ENCODE measurements around the gene CNTN1. TPM values are rescaled to one million over a fixed set of nuclear protein-coding genes. Genes with fewer than 3 reads are reported as not detected.

CNTN1 gene
- total and polyA plus RNA-seq, 10 of the 15 experiments (the other 5 are each of a cell fraction or from before 2014, with no cell fraction given), result 0.06 to 0.14 TPM; not detected in 8

DNA sequence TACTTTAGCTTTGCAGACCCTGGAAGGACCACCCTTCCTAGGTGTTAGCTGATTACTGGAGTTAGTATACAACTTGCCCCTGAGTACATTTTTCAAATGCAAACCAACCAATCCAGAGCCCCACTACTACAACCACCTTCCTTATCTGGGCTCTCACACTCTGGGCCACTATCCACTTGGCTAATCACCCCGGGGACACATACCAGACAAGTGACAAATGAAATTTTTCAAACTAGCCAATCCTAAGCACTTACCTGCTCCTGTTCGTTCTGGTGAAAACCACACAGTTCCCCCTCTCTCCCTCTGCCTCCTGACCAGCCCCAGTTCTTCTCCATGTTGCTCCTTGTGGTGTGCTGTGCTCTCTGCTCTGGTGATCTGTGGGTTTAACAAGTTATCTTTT lies 140.4 kb downstream of the CNTN1 start:
- TF ChIP-seq CREB1 (IDR thresholded peaks at IDR 0.05; ENCODE audit: low read depth), result no peak
- no peak for TF ChIP-seq DPF2 (IDR thresholded peaks at IDR 0.05)
- TF ChIP-seq, protein P1, sequence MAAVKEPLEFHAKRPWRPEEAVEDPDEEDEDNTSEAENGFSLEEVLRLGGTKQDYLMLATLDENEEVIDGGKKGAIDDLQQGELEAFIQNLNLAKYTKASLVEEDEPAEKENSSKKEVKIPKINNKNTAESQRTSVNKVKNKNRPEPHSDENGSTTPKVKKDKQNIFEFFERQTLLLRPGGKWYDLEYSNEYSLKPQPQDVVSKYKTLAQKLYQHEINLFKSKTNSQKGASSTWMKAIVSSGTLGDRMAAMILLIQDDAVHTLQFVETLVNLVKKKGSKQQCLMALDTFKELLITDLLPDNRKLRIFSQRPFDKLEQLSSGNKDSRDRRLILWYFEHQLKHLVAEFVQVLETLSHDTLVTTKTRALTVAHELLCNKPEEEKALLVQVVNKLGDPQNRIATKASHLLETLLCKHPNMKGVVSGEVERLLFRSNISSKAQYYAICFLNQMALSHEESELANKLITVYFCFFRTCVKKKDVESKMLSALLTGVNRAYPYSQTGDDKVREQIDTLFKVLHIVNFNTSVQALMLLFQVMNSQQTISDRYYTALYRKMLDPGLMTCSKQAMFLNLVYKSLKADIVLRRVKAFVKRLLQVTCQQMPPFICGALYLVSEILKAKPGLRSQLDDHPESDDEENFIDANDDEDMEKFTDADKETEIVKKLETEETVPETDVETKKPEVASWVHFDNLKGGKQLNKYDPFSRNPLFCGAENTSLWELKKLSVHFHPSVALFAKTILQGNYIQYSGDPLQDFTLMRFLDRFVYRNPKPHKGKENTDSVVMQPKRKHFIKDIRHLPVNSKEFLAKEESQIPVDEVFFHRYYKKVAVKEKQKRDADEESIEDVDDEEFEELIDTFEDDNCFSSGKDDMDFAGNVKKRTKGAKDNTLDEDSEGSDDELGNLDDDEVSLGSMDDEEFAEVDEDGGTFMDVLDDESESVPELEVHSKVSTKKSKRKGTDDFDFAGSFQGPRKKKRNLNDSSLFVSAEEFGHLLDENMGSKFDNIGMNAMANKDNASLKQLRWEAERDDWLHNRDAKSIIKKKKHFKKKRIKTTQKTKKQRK (IDR thresholded peaks at IDR 0.05; ENCODE audit: low read depth, low read length), result no peak
- no peak for TF ChIP-seq CBX5 (IDR thresholded peaks at IDR 0.05; ENCODE audit: low read depth)
- no peak for TF ChIP-seq STAT3 (IDR thresholded peaks at IDR 0.05; ENCODE audit: low read depth, low read length)
- no peak for TF ChIP-seq POLR2AphosphoS2 (IDR thresholded peaks at IDR 0.05; ENCODE audit: low read depth, low read length)
- TF ChIP-seq POLR2AphosphoS5 (IDR thresholded peaks at IDR 0.05; ENCODE audit: low read length), result no peak
- TF ChIP-seq TCF12 (IDR thresholded peaks at IDR 0.05; ENCODE audit: low read depth, low read length), result no peak
- TF ChIP-seq, protein P2, sequence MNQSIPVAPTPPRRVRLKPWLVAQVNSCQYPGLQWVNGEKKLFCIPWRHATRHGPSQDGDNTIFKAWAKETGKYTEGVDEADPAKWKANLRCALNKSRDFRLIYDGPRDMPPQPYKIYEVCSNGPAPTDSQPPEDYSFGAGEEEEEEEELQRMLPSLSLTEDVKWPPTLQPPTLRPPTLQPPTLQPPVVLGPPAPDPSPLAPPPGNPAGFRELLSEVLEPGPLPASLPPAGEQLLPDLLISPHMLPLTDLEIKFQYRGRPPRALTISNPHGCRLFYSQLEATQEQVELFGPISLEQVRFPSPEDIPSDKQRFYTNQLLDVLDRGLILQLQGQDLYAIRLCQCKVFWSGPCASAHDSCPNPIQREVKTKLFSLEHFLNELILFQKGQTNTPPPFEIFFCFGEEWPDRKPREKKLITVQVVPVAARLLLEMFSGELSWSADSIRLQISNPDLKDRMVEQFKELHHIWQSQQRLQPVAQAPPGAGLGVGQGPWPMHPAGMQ (IDR thresholded peaks at IDR 0.05; ENCODE audit: borderline replicate concordance), result no peak
- RAD21 ChIA-PET (ENCODE audit: unreplicated experiment), result no interaction called here
- no peaks in the 10 kb centered on the region for H3K4me1 ChIP-seq (ENCODE audit: control insufficient read depth, insufficient read depth, low read length)
- H3K36me3 ChIP-seq (ENCODE audit: control insufficient read depth in 2 of 2, insufficient read depth in 2 of 2, low read length in 1 of 2), result no peaks in the 10 kb centered on the region
- H3K9me3 ChIP-seq (replicated peaks; ENCODE audit: control insufficient read depth, insufficient read depth, low read length), result no peaks in the 10 kb centered on the region
- ATAC-seq, result no peak
- in situ Hi-C loops (cut with MboI) (no loop called here), intact Hi-C loops (cut with micrococcal nuclease; ENCODE audit: unreplicated experiment) (no loop called here)
- H3K9ac ChIP-seq (ENCODE audit: control insufficient read depth, insufficient read depth, low read length), result no peak overlapping the region
- no peak overlapping the region for H3K4me2 ChIP-seq (ENCODE audit: control insufficient read depth, insufficient read depth)
- SMC1A ChIA-PET (ENCODE audit: uncharacterized antibody, unreplicated experiment), result no interaction called here
- H4K20me1 ChIP-seq (ENCODE audit: control insufficient read depth, insufficient read depth), result no peaks in the 10 kb centered on the region
- BruUV-seq (replicated peaks), result no TSS peak
- no peaks in the 10 kb centered on the region for H3K27me3 ChIP-seq (replicated peaks in 1 of 2; ENCODE audit: control insufficient read depth in 2 of 2, insufficient read depth in 2 of 2, low read length in 1 of 2)
- WGBS (ENCODE audit: insufficient coverage, insufficient replicate concordance, low lambda C conversion rate, missing lambda C conversion rate), result 3% methylated on average over 2 of the region's 2 CpGs
- no peak for FAIRE-seq
- DNase-seq (ENCODE audit: low read depth, low spot score), result no peak
- POLR2A ChIA-PET, result no interaction called here
- no peaks in the 10 kb centered on the region for H3K79me2 ChIP-seq (ENCODE audit: control insufficient read depth, insufficient read depth, low read length)
- H3K4me3 ChIP-seq, result no peak overlapping the region
- CTCF ChIA-PET, result no interaction called here
- H2AFZ ChIP-seq (ENCODE audit: control insufficient read depth, low read depth, low read length), result no peak overlapping the region
- H3K27ac ChIP-seq (ENCODE audit: control insufficient read depth, insufficient read depth), result no peak overlapping the region
